Caco-2 (cell line): ENCODE results near the gene MAGEB5. TPM values are rescaled to one million over a fixed set of nuclear protein-coding genes. Genes with fewer than 3 reads are reported as not detected.

Experiments
- BruUV-seq: library from RNA; stranded (reverse); fragments of 400-500 nt; replicated peaks from 2 replicates; lab custom pipeline; 2021; lab: Mats Ljungman, UMichigan
- CTCF ChIA-PET: fragments of 300-600 bp; sonication (Branson Sonifier 250); formaldehyde crosslinking; loops from one replicate; lab custom pipeline; 2022; ENCODE audit warnings: antibody characterized with exemption; lab: Charles Lee
- POLR2A ChIA-PET: fragments of 300-600 bp; sonication (Branson Sonifier 250); formaldehyde crosslinking; loops from one replicate; lab custom pipeline; 2022; ENCODE audit warnings: antibody characterized with exemption; lab: Charles Lee
- DNase-seq, 2 experiments: peaks; one replicate each; pipeline versions ENCODE4 v3.0.0 to v3.0.0-alpha.2; 2020 to 2022
- H3K27me3 ChIP-seq: replicated peaks from 2 replicates; pipeline ENCODE4 v1.6.0; 2011; ENCODE audit warnings: low read length; ENCODE audit not compliant: control insufficient read depth, insufficient read depth
- H3K36me3 ChIP-seq: 2 replicates; pipeline ENCODE4 v1.5.1; 2011; ENCODE audit warnings: low read length; ENCODE audit not compliant: control insufficient read depth, insufficient read depth
- H3K4me1 ChIP-seq: fragments of 250-450 bp; sonication (Bioruptor Pico); 2 replicates; pipeline ENCODE4 v1.5.1; 2020; ENCODE audit warnings: mild to moderate bottlenecking
- H3K4me3 ChIP-seq: 2 replicates; pipeline ENCODE4 v1.5.1; 2011; ENCODE audit warnings: low read depth, mild to moderate bottlenecking, control low read depth, low read length
- H3K9me3 ChIP-seq: fragments of 250-450 bp; sonication (Bioruptor Pico); 2 replicates; pipeline ENCODE4 v1.5.1; 2020; ENCODE audit warnings: mild to moderate bottlenecking, moderate library complexity
- H3K27ac Mint-ChIP-seq: one replicate; pipeline ENCODE4 v1.8.0; 2022; ENCODE audit warnings: mixed read lengths; ENCODE audit not compliant: unreplicated experiment
- H3K27me3 Mint-ChIP-seq: one replicate; pipeline ENCODE4 v1.8.0; 2022; ENCODE audit warnings: mixed read lengths; ENCODE audit not compliant: insufficient read depth, unreplicated experiment
- H3K36me3 Mint-ChIP-seq: one replicate; pipeline ENCODE4 v1.8.0; 2022; ENCODE audit warnings: mild to moderate bottlenecking, mixed read lengths; ENCODE audit not compliant: insufficient read depth, unreplicated experiment
- H3K4me1 Mint-ChIP-seq: one replicate; pipeline ENCODE4 v1.8.0; 2022; ENCODE audit warnings: low read depth, mixed read lengths; ENCODE audit not compliant: unreplicated experiment
- H3K4me3 Mint-ChIP-seq: one replicate; pipeline ENCODE4 v1.8.0; 2022; ENCODE audit warnings: mild to moderate bottlenecking, moderate library complexity, mixed read lengths; ENCODE audit not compliant: unreplicated experiment
- H3K9me3 Mint-ChIP-seq: one replicate; pipeline ENCODE4 v1.8.0; 2022; ENCODE audit warnings: mixed read lengths; ENCODE audit not compliant: unreplicated experiment
- CTCF ChIP-seq, 2 experiments: fragments of 200-600 bp in 1 of 2; IDR thresholded peaks; 1 replicate in 1 of 2; 2 replicates in 1 of 2; pipeline versions ENCODE4 v1.5.1 to v1.8.0; 2011 to 2022; ENCODE audit warnings: antibody characterized with exemption in 1 of 2, control low read depth in 1 of 2, inconsistent platforms in 1 of 2, low read depth in 1 of 2, low read length in 1 of 2, mild to moderate bottlenecking in 1 of 2, moderate library complexity in 1 of 2; ENCODE audit not compliant: insufficient read depth in 1 of 2, severe bottlenecking in 1 of 2, unreplicated experiment in 1 of 2
- intact Hi-C: fragments of 100-400 bp; cut with micrococcal nuclease; formaldehyde crosslinking; loops from one replicate; pipeline ENCODE4 v1.10.0; 2022; ENCODE audit not compliant: unreplicated experiment
- total RNA-seq: library from RNA; stranded (reverse); gene quantifications from 2 replicates; pipeline ENCODE4 v1.2.3, GENCODE V29; 2022

MAGEB5 gene
- total RNA-seq, 1 experiment from 2014 or later: not detected

- H3K36me3 Mint-ChIP-seq: no peaks in the 10 kb centered on the region
- no peak overlapping the region for H3K4me3 Mint-ChIP-seq
- no peaks in the 10 kb centered on the region for H3K27me3 Mint-ChIP-seq
- H3K4me3 ChIP-seq: no peak overlapping the region
- TF ChIP-seq CTCF (IDR thresholded peaks at IDR 0.05; ENCODE audit: insufficient read depth in 1 of 2, low read depth in 1 of 2, low read length in 1 of 2, severe bottlenecking in 1 of 2, unreplicated experiment in 1 of 2): no peak
- POLR2A ChIA-PET: no interaction called here
- no peaks in the 10 kb centered on the region for H3K9me3 Mint-ChIP-seq
- no peak overlapping the region for H3K27ac Mint-ChIP-seq
- intact Hi-C loops: no loop called here
- no peaks in the 10 kb centered on the region for H3K4me1 Mint-ChIP-seq
- no peaks in the 10 kb centered on the region for H3K4me1 ChIP-seq
- H3K9me3 ChIP-seq: no peaks in the 10 kb centered on the region
- no peak for DNase-seq
- CTCF ChIA-PET: no interaction called here
- BruUV-seq: no TSS peak
- no peaks in the 10 kb centered on the region for H3K36me3 ChIP-seq
- no peaks in the 10 kb centered on the region for H3K27me3 ChIP-seq
Observed at GRCh38 chrX:26253526-26253925, 37.6 kb downstream of the MAGEB5 start.

- Histone ChIP-seq H3K27me3 (no peaks in the 10 kb centered on the region), H3K36me3 (no peaks in the 10 kb centered on the region), H3K4me3 (no peak overlapping the region), H3K4me1 (no peaks in the 10 kb centered on the region), H3K9me3 (no peaks in the 10 kb centered on the region)
- H3K4me3 Mint-ChIP-seq: no peak overlapping the region
- H3K27ac Mint-ChIP-seq: no peak overlapping the region
- H3K4me1 Mint-ChIP-seq: no peaks in the 10 kb centered on the region
- no peak for DNase-seq
- ChIA-PET POLR2A (no interaction called here), CTCF (no interaction called here)
- H3K36me3 Mint-ChIP-seq: no peaks in the 10 kb centered on the region
- no peaks in the 10 kb centered on the region for H3K9me3 Mint-ChIP-seq
- BruUV-seq: no TSS peak
- H3K27me3 Mint-ChIP-seq: no peaks in the 10 kb centered on the region
- no peak for TF ChIP-seq CTCF (IDR thresholded peaks at IDR 0.05; ENCODE audit: insufficient read depth in 1 of 2, low read depth in 1 of 2, low read length in 1 of 2, severe bottlenecking in 1 of 2, unreplicated experiment in 1 of 2)
- intact Hi-C loops: no loop called here
Observed at GRCh38 chrX:26254436-26254835, 38.5 kb downstream of the MAGEB5 start.

- H3K4me3 ChIP-seq: no peak overlapping the region
- H3K27me3 Mint-ChIP-seq: no peaks in the 10 kb centered on the region
- no peaks in the 10 kb centered on the region for H3K4me1 Mint-ChIP-seq
- no peak overlapping the region for H3K4me3 Mint-ChIP-seq
- no peaks in the 10 kb centered on the region for H3K36me3 ChIP-seq
- ChIA-PET POLR2A (no interaction called here), CTCF (no interaction called here)
- no peaks in the 10 kb centered on the region for H3K9me3 Mint-ChIP-seq
- H3K4me1 ChIP-seq: no peaks in the 10 kb centered on the region
- no peak for TF ChIP-seq CTCF (IDR thresholded peaks at IDR 0.05; ENCODE audit: insufficient read depth in 1 of 2, low read depth in 1 of 2, low read length in 1 of 2, severe bottlenecking in 1 of 2, unreplicated experiment in 1 of 2)
- no peaks in the 10 kb centered on the region for H3K27me3 ChIP-seq
- intact Hi-C loops: no loop called here
- no peak for DNase-seq
- no TSS peak for BruUV-seq
- no peaks in the 10 kb centered on the region for H3K36me3 Mint-ChIP-seq
- no peaks in the 10 kb centered on the region for H3K9me3 ChIP-seq
- H3K27ac Mint-ChIP-seq: no peak overlapping the region
Observed at GRCh38 chrX:26262121-26262523, 46.2 kb downstream of the MAGEB5 start.

Other genes starting within 250 kb of the MAGEB5 start
- not detected in 2 replicates for gene MAGEB18, start 77.8 kb upstream of the MAGEB5 start, total RNA-seq
- gene MAGEB6B, start 55.6 kb upstream of the MAGEB5 start, total RNA-seq: not detected in 2 replicates
- gene MAGEB6, start 23.7 kb upstream of the MAGEB5 start, total RNA-seq: not detected in 2 replicates